ENCODE measurements around the gene CFAP74.

Gene CFAP74

GRCh38 chr1:1898246-1898933 is 105.2 kb downstream of the CFAP74 start:
- TF ChIP-seq, protein P1, sequence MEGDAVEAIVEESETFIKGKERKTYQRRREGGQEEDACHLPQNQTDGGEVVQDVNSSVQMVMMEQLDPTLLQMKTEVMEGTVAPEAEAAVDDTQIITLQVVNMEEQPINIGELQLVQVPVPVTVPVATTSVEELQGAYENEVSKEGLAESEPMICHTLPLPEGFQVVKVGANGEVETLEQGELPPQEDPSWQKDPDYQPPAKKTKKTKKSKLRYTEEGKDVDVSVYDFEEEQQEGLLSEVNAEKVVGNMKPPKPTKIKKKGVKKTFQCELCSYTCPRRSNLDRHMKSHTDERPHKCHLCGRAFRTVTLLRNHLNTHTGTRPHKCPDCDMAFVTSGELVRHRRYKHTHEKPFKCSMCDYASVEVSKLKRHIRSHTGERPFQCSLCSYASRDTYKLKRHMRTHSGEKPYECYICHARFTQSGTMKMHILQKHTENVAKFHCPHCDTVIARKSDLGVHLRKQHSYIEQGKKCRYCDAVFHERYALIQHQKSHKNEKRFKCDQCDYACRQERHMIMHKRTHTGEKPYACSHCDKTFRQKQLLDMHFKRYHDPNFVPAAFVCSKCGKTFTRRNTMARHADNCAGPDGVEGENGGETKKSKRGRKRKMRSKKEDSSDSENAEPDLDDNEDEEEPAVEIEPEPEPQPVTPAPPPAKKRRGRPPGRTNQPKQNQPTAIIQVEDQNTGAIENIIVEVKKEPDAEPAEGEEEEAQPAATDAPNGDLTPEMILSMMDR (IDR thresholded peaks at IDR 0.05; ENCODE audit: low read depth, low read length): no peak
- H3K4me3 ChIP-seq (ENCODE audit: low read depth, low read length): no peak overlapping the region

GRCh38 chr1:1895456-1896336 is 107.9 kb downstream of the CFAP74 start:
- H3K4me3 ChIP-seq (ENCODE audit: low read depth, low read length): no peak overlapping the region
- TF ChIP-seq, protein P1 (IDR thresholded peaks at IDR 0.05; ENCODE audit: low read depth, low read length): no peak

- no peak overlapping the region for H3K4me3 ChIP-seq (ENCODE audit: low read depth, low read length)
- TF ChIP-seq, protein P1 (IDR thresholded peaks at IDR 0.05; ENCODE audit: low read depth, low read length): no peak
Measured at GRCh38 chr1:1895060-1895418, 108.5 kb downstream of the CFAP74 start.

GRCh38 chr1:1894354-1895059 is 109.1 kb downstream of the CFAP74 start:
- H3K4me3 ChIP-seq (ENCODE audit: low read depth, low read length): no peak overlapping the region

DNA sequence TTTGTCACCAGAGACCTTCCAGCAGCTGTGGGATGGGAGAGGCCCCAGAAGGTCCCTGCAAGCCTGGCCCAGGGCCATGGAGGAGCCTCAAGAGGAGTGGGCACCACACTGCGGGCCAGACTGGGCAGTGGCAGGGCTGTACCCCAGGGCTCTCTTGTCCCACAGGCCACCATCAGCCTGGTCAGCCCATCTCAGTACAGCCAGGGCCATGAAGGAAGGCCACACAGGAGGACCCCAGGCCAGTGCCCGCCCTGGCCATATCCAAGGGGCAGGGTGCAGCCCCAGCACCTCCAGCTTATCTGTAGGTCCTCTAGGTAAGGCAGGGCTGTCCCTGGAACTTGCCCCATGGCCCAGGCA is 109.6 kb downstream of the CFAP74 start:
- TF ChIP-seq, protein P1 (IDR thresholded peaks at IDR 0.05; ENCODE audit: low read depth, low read length): no peak
- H3K4me3 ChIP-seq (ENCODE audit: low read depth, low read length): no peak overlapping the region

More at GRCh38 chr1:1894354-1895059, 109.1 kb downstream of the CFAP74 start:
- TF ChIP-seq, protein P1 (IDR thresholded peaks at IDR 0.05; ENCODE audit: low read depth, low read length): no peak

DNA sequence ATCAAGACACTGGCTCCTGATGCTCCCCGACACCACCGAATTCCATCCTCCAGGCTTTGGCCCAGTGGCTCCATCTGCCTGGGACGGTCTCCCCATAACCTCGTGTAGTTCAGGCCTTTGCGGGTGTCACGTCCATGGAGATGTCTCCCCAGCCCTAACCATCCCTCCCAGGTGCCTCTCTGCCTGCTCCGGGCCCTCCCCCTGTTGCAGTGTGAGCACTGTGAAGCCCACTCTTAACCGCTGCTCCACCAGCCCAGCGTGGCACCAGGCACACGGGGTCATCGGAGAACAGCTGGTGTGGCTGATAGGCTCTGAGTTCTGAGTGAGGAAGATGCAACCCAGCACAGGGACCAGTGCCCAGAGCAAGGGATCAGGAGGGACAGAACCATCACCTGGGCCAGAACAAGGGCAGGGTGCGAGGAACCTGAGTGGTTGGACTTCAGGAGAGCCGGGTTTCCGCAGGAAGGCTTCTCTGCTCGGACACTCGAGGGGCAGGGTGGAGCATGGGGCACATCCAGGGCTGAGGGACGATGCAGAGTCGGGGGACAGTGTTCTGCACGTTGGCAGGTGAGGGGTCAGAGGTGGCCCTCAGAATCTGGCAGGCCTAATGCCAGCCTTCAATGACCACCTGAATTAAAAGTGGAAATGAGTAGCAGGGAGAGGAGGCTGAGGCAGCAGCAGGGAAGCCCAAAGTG is 110.1 kb downstream of the CFAP74 start:
- no peak overlapping the region for H3K4me3 ChIP-seq (ENCODE audit: low read depth, low read length)
- TF ChIP-seq, protein P1 (IDR thresholded peaks at IDR 0.05; ENCODE audit: low read depth, low read length): no peak

All from WI38 (cell line).